ENCODE results near the gene RER1.
A peak's percentile ranks its signal among the peaks of the same experiment; 100 is the strongest.

Gene RER1

DNA sequence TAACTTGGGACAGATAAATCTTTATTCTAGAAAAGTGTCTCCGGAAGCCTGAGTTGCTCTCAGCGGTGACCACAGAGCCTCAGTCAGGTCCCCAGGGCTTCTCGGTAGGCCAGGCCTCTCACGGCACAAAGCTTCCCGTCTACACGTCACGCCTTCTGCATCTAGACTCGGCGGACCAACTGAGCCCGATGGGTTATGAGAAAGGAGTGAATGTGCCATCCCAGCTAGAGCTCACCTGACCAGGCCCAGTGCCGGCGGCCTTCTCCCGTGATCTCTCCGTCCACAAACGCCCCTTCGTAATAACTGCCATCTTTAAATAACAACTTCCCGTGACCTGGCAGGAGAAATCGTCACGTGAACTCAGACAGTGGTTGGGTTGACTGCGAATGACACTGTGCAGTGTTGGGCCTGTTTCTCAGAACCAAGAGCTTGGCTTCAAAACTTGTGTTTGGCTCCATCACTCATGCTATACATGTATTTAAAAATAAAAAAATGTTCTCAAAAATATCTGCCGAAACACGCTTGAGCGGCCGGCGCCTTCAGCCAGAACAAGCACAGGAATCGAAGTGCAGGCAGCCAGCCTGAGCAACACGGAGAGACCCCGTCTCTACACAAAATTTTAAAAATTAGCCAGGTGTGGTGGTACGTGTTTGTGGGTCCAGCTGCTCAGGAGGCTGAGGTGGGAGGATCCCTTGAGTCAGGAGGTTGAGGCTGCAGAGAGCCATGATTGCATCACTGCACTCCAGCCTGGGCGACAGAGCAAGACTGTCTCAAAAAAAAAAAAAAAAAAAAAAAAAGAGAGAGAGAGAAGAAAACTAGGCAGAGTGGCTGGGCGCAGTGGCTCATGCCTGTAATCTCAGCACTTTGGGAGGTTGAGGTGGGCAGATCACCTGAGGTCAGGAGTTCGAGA lies 3.4 kb upstream of the RER1 start:
- DNase-seq (ENCODE audit: low read depth): no peak
- TF ChIP-seq CTCF (conservative IDR thresholded peaks at IDR 0.05; ENCODE audit: low read length): no peak
- no peak overlapping the region for H3K4me3 ChIP-seq (ENCODE audit: low read length)

- no peak for TF ChIP-seq CTCF (conservative IDR thresholded peaks at IDR 0.05; ENCODE audit: low read length)
- DNase-seq (ENCODE audit: low read depth): no peak
- H3K4me3 ChIP-seq (ENCODE audit: low read length): no peak overlapping the region
Measured at GRCh38 chr1:2389644-2390043, 2.0 kb upstream of the RER1 start.

DNA sequence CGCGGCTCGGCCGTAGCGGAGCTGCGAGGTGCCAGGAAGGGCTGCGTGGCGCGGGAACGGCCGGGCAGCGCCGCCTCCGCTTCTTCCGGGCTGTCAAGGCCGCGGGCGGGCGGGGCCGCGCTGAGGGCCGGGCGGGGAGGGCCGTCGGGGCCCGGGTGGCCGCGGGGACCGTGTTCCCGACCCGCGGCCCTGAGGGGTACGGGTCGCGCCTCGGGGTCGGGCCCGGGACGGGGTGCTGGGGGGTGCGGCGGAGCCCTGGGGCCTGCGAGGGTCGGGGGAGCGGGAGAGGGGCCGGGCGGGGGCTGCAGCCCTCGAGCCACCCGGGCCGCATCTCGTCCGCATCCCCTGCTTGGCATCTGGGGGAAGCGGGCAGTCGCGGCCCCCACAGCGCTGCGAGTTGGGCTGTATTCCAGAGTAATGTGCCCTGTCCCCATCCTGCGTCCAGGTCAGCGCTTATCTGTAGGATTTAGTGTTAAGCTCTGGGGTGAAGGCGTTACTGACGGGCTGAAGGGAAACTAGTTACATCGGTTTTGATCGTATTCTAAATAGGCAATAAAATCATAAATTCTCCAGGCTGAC lies 379 bp downstream of the RER1 start:
- peak overlapping the region; percentile 84 for H3K4me3 ChIP-seq (ENCODE audit: low read length)
- DNase-seq (ENCODE audit: low read depth): no peak
- no peak for TF ChIP-seq CTCF (conservative IDR thresholded peaks at IDR 0.05; ENCODE audit: low read length)

DNA sequence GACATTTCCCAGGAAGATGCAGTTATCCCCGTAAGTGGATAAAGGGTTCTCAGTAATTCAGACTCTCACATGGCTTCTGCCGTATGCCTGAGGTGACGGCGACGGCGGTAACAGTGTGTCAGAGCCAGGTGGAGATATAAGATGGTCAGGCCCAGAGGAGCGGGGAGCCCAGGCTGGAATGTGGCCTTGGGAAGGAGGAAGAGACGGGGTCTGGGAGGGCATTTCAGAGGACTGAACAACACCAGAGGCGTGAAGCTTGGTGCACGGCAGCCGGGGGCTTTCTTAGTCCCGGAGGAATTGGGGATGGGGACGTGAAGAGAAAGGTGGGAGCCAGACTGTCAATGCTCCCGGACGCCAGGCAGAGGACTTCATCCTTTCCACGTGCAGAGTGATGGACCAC lies 1.0 kb downstream of the RER1 start:
- H3K4me3 ChIP-seq (ENCODE audit: low read length): peak overlapping the region; percentile 84
- no peak for TF ChIP-seq CTCF (conservative IDR thresholded peaks at IDR 0.05; ENCODE audit: low read length)
- no peak for DNase-seq (ENCODE audit: low read depth)

DNA sequence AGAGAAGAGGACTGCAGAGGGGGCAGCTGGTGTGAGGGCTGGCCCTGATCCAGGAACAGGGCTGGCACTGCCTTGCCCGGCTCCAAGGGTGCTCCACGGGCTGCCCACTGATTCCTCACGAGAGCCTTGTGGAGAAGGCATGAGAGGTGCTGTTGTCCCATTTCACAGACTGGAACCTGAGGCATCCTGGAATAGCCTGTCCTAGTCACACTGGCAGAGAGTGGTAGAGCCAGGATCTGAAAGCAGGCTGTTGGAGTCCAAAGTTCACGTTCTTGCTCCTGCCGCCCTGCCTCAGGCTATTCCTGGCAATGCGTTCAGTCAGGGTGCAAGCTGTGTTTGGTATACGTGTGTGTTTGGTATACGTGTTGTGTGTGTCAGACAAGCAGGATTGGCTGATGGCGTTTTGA lies 1.8 kb downstream of the RER1 start:
- DNase-seq (ENCODE audit: low read depth): no peak
- peak overlapping the region; percentile 84 for H3K4me3 ChIP-seq (ENCODE audit: low read length)
- TF ChIP-seq CTCF (conservative IDR thresholded peaks at IDR 0.05; ENCODE audit: low read length): no peak

- no peak overlapping the region for H3K4me3 ChIP-seq (ENCODE audit: low read length)
- DNase-seq (ENCODE audit: low read depth): no peak
- no peak for TF ChIP-seq CTCF (conservative IDR thresholded peaks at IDR 0.05; ENCODE audit: low read length)
Measured at GRCh38 chr1:2394220-2394619, 2.6 kb downstream of the RER1 start.

GRCh38 chr1:2394761-2395160 lies 3.1 kb downstream of the RER1 start:
- TF ChIP-seq CTCF (conservative IDR thresholded peaks at IDR 0.05; ENCODE audit: low read length): no peak
- no peak for DNase-seq (ENCODE audit: low read depth)
- H3K4me3 ChIP-seq (ENCODE audit: low read length): no peak overlapping the region
